ENCODE results near the gene CAPZA1.
"Not testable (repeated sequence)": the region's sequence is repeated elsewhere in the genome, so short reads cannot be mapped to it uniquely, and the experiment has no call there.

The CAPZA1 gene

DNA sequence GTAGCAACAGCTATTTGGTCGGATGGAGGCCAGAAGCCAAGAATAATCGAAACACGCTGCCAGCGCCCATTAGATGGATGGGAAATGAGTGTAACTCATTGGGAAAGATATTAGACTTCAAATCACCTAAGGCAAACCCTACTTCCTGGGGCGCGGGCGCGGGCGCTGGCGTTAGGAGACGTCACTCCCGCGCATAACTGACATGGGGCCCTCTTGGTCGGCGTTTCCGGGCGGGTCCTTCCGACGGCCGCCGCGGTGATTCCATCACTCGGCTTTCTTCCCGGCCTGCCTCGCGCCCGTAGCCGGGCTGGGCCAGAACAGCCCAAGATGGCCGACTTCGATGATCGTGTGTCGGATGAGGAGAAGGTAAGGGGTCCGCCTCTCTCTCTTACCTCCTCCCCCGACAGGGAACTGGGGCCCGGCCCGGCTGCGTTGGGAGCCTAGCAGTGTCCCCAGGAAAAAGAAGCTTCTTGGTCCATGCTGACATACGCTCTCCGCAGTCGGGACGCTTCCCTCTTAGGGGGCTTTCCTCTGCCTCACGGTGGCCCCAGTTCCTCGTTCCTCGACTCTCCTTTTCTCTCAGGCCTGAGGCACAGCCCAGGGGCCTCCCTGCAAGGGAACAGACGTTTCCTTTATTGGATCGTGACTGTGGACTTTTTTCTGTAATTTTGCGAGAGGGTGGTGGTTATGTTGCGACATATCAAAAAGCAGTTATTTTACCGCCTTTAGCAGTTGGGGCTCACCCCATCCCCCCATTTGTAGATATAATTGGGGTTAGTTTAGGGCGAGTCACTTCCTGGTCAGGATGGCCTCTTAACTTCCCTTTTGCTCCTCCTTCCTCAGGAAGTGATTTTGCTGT is at the start of gene CAPZA1:
Gene CAPZA1, plus strand, starts transcription at position 315 of the 859 bp plus-strand sequence. Its CDS starts 13 bp downstream, at position 328.
- FAIRE-seq: peak; percentile 68

DNA sequence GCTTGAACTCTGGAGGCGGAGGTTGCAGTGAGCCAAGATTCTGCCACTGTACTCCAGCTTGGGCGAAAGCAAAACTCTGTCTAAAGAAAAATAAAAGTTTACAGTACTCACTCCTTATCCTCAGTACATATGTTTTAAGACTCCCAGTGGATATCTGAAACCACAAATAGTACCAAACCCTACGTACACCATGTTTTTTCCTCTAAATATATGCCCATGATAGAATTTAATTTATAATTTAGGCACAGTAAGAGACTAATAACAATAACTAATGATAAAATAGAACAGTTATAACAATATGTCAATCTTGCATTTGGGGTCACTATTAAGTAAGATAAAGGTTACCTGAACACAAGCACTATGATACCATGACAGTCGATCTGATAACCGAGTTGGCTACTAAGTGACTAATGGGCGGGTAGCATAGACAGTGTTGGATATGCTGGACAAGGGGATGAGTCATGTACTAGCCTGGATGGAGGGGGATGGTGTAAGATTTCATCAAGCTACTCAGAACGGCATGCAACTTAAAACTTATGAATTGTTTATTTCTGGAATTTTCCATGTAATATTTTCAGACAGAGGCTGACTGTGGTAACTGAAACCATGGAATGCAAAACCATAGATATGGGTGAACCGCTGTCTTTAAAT is 44.4 kb upstream of the CAPZA1 start:
- FAIRE-seq: no peak

DNA sequence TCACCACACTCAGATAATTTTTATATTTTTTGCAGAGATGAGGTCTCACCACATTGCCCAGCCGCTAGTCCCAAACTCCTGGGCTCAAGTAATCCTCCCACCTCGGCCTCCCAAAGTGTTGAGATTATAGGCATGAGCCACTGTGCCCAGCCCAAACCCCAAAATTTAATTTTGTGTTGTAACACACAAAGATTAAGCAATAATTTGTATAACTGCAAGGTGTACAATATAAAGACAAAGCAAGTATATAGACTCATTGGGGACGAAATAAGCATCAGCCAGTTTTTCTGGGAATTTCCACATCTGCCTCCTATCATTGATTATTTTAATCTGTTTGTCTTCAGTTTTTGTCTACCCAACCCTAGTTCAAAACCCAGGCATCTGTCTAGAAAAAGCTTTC is 43.4 kb upstream of the CAPZA1 start:
- FAIRE-seq: no peak

DNA sequence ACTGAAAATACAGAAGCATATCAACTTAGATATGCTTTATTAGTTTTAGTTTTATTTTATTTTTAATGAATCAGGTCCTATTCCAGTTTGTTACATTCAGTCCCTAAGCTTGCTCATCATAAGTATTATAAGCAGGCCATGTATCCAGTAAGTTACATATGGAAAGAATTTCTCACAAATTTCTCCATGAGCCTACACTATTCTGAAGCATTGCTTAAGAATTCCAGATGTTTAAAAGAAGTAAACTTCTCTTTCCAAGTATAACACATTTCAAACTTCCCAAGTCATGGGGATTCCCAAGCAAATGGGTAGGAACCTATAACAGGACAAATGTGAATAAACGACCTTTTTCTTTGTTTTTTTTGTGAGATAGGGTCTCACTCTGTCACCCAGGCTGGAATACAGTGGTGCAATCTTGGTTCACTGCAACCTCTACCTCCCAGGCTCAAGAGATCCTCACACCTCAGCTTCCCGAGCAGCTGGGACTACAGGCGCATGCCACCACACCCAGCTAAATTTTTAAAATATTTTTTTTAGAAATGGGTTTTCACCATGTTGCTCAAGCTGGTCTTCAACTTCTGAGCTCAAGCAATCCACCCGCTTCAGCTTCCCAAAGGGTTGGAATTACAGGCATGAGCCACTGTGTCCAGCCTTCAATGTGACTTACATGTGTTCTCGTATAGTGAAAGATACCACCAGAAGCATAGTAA is 39.7 kb upstream of the CAPZA1 start:
- no peak for FAIRE-seq

DNA sequence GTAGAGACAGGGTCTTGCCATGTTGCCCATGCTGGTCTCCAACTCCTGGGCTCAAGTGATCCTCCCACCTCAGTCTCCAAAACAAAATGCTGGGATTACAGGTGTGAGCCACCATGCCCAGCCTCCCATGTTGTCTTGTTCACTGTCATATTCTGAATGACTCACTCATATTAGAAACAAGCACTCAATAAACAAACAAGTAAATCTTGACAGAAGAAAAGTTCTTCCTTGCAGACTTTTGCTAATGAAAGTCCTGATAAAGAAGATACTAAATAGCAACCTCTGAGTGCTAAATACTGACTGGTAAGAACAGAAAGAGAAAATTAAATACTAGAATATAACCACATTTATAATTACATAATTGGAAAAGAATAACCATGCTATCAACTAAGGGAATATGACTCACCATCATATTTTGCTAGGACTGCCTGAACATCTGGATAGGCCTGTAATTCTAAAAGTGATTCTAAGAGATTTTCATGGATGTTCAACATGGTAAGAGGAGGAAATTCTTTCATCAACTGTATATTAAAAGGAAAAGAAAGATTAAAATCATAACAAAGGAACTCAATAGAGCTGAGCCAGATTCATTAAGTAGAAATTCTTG is 37.9 kb upstream of the CAPZA1 start:
- peak; percentile 34 for FAIRE-seq

DNA sequence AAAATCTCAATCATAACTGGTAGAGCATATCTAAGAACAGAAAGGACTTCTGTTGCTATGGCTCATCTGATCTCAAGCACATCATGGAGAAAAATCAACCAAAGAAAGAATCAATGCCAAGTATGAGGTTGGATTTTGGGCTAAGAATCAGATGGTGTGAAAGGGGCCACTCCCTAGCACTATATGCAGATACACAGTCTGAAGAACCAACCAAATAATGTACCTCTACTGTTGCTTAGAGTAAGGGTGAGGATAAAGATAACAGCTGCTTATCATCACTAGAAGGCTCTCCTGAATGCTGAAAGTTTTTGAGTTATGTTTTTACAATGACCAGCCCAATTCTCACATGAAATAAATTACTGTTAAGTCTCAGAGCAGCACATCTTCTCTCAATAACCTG is 36.3 kb upstream of the CAPZA1 start:
- FAIRE-seq: no peak

DNA sequence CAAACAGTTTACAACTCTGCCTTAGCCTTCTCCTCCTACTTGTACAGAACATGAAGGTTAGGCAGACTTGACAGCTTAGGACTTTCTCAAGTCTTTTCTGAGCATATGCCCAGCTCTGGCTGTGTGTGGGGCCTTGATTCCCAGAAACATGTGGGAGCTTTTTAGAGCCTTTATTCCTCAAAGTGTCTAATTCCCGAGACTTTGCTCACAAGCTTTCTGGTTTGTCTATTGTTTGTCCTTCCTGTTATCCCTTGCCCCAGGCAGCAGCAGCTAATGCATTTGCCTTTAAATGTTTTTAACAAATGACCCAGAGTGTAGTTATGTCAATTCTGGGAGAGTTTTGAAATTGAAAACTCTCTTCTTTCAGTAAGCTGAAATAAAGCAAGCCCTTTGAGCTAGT is 29.9 kb upstream of the CAPZA1 start:
- FAIRE-seq: no peak

DNA sequence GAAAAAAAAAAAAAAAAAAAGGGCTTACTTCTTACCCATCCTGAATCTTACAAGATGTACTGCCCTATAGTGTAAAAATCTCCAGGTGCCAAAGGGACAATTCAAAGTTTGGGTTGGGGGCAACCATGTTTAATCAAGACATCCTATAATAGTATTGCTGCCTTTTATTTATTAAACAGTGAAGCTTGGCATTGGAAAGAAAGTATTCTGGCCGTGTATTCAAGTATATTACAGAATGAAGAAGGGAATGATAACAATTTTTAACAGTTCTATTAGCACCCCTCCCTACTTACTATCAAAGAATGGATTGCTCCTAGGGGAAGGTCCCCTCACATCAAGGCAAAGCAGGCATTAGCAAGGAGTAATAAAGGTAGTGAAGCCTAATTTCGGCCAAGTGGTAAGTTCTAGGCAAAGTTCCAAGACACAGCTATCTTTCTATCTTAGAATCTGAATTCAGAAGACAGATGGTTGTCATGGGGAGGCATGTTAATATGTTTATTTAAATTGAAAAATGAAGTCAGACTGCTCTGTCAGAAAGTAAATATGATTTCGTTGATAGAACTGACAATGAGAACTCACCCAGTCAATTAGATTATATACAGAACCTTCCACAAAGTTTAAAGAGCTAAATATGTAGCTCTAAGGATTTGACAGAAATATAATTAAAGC is 25.3 kb upstream of the CAPZA1 start:
- no peak for FAIRE-seq

DNA sequence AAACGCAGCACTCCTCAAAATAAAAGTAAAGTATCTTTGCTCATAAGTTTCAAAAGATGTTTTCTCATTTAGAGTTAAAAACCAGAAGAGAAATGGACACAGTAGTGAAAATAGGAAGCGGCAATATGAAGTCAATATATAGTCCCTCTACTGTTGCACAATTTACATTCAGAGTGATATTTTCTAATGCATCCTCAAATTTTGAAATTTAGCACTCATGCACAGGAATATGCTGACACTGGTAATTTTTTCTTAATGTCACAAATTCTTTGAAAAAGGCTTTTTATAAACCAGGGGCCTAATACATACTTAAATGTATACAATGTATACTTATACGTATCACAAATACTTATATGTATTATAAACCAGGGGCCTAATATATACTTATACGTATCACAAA is 20.2 kb upstream of the CAPZA1 start:
- FAIRE-seq: no peak

DNA sequence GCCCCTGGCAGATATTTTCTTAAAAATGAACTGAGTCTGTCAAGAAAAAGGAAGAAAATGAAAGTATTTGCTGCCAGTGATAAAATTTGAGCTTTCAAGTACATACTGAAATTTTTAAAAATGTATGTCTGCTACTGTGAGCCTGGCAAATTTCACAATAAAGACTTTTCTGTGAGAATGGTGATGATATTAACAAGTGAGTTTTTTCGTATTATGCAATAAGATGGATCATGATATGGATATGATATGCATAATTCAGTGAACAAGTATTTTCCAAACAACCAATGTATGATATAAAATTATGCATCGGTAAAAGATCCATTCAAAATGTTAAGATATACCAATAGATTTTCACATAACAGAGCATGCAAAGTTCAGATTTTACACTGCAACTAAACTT is 16.6 kb upstream of the CAPZA1 start:
- no peak for FAIRE-seq

DNA sequence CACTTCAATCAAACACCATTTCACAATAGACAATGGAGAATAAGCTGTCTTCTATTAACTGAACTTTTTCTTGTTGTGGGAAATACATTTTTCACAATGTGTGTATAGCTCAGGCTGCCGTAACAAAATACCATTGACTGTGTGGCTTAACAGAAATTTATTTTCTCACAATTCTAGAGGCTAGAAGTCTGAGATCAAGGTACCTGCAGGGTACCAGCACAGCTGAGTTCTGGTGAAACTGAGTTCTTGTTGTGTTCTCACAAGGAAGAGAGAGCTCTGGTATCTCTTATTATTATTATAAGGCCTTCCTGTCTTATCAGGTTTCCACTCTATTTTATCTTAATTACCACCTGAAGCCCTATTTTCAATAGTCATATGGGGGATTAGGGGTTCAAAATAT is 16.1 kb upstream of the CAPZA1 start:
- FAIRE-seq: no peak

DNA sequence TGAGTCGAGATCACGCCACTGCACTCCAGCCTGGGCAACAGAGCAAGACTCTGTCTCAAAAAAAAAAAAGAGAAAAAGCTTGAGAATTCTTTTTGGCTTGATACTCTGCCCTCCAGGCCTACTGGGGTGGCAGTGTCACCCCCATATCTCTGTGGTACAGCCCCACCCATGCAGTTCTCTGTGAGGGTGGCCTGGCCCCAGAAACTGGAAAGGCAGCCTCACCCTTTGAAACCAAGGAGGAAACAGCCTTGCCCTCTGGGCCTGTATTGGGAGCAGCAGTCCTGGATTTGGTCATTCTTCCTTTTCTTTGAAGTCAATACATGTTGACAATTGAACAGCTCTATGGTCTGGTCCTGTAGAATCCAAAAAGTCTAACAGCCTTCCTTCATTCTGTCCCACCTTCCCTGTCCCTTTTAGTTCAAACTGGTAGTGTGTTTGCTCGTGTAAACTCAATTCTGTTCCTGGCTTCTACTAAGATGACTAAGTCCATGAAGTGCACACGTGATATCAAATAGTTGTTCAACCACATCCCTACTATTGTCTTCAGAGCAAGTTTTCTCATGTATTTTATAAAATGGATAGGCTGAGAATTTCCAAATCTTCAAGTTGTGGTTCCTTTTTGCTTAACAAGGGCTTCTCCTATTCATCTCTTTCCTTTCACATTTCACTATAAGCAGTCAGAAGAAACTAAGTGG is 13.9 kb upstream of the CAPZA1 start:
- no peak for FAIRE-seq

DNA sequence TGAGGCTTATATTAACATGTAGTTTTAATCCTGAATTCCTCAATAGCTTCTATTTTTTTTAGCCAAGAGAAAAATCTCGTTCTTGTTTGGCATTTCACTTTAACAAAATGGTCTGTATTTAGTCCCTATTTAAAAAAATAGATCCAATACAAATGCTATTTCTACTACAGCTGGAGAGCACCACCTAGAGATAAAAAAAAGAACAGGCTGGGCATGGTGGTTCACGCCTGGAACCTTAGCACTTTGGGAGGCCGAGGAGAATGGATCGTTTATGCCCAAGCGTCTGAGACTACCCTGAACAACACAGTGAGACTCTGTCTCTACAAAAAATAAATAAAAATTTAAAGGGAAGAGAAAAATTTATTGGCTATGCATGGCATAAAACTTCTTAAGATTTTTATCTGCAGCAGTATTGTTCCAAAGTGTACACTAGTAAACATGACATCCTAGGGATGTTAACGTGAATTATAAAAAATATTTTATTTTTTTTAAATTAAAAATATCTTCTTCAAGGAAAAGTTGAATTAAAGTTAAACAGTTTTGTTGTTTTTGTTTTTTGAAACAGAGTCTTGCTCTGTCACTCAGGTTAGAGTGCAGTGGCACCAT is 5.1 kb upstream of the CAPZA1 start:
- FAIRE-seq: peak; percentile 66

DNA sequence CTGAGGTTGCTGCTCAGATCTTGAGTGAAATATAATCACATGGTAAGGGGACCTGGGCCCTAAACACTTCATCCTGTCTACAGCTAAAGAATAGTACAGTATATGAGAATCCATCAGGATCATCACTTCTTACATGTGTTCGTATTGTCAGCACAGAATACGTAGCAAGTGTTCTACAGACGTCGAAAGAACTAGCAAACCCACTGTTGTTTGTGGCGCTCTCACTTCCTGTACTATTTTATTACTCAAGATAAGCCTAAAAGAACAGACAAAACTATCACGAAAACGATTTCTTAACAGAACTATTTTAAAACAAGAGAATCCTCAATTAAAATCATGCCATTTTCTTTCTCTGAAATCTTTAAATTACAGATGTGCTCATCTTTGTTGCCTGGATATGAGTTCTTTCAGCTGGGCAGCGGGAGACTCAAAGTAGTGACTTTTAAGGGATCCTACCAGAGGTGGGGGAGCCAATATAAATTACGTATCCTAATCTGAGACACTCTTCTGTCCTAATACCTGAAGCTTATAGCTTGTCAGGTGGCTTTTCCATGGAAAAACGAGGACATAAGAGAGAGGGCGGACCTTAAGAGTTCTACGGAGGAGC is 1.4 kb upstream of the CAPZA1 start:
- FAIRE-seq: no peak

DNA sequence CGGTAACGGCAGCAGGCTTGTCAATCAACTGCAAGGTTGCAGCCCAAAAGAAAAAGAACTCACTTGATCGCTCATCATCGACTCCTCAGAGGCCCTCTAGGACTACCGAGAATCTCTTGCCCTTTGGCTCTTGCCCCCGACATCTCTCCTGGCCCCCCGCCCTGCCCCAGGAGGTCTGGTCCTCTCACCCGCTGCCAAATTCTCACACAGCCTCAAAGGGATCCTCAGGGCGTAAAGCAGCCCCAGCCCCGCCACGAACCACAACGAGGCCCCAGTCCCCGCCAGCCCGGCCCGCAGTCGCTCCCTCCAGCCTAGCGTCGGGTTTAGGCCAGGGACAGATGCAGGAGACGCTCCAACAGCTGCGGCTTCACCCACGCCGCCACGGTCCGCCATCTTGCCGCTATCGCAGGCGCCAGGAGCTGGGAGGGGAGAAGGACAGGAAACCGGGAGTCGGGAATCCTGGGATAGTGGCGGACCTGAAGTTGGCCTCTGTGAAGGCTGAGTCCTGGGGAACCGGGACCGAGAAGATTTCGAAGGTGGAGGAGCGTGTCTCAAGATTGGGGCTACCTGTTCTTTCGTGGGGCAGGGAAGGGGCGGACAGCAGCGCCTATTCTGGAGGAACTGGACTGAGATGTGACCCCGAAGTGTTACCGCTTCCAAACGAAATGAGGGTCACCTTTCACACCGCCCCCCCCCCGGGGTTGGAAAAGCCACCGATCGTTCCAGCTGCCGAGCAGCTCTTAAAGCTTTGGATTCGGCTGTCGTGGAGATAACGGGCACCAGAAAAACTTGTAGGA is 713 bp upstream of the CAPZA1 start, which contains the start of gene ST7L:
Gene ST7L, minus strand, starts transcription at position 421 of the 797 bp plus-strand sequence. Its CDS starts 28 bp downstream, at position 393.
- FAIRE-seq: no peak

DNA sequence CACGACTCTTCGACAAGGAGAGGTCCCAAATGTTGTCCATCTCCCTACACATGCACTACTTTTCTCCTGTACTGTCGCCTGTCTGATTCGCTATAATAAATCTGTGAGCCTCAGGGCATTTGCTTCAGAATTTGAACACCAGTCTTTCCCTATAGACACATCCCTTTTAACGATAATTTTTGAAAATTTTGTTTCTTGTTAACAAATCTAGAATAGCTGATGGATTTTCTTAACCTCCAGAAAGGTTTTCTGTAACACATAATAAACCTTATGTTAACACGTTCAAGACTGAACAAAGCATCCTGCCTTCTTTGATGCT is 704 bp downstream of the CAPZA1 start:
- no peak for FAIRE-seq

DNA sequence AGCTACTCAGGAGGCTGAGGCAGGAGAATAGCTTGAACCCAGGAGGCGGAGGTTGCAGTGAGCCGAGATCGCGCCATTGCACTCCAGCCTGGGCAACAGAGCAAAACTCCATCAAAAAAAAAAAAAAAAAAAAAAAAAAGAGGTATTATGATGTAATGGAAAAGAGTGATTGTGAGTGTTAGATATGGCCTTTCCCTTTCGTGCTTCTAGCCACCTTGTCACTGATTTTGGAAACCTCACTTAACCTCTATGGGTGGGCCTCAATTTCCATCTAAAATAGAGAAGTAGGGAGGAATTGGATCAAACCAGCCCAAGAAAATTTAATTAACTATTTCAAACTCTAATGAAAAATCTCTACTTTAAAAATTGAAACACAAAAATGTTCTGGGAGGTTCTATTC is 4.9 kb downstream of the CAPZA1 start:
- not testable (repeated sequence) for FAIRE-seq

DNA sequence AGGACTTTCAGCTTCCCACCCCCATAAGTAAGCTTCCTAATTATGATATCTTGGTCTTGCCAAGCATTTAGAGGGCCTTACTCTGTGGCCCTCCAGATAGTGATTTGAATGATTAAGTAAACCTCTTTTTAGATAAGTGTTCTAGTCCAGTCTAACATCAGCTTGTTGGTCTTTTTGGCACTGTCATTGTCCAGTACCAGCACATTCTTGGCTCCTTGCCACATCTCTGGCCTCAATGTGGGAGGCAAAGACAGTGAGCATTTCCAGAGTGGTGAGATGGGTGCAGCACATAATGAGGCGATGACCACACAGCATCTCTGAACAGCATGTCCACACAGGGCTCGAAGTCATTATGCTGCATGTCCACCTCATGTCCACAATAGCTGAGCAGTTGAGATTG is 6.1 kb downstream of the CAPZA1 start:
- no peak for FAIRE-seq

DNA sequence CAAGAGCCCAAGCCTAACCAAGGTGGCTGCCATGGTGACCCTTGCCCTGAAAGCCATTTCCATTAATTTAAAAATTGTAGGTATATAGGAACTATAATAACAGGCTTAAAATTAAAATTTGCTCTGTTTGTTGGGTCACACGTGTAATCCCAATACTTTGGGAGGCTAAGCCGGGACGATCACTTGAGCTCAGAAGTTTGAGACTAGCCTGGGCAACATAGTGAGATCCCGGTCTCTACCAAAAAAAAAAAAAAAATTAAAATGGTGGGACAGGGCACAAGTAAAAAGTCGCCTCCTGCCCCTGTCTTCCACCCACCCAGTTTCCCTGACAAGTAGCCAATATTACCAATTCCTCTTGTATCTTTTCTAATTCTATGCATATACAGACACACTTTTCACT is 6.6 kb downstream of the CAPZA1 start:
- FAIRE-seq: no peak

DNA sequence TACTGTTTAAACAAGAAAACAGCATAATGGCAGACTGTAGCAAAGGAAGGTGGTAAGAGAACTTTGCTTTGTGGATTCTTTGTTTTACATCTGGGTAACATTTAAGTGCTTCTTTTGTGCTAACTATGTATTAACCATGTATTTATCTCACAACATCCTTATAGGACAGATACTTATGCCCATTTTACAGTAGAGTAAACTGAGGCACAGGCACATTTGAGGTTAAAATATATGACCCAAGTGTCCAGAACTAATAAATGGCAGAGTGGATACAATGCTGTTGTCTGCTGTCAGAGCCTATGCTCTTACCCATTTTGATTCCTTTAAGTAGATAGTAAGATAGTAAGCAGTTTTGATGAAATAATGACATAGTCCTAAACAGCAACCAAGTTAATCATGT is 7.3 kb downstream of the CAPZA1 start:
- no peak for FAIRE-seq

All from A204.1 (cell line).